ENCODE results near the gene STRIT1. TPM values are rescaled to one million over a fixed set of nuclear protein-coding genes. Genes with fewer than 3 reads are reported as not detected.

The STRIT1 gene
- total and polyA plus RNA-seq, 9 of the 15 experiments (the other 6 are each of a cell fraction or from before 2014, with no cell fraction given), result not detected

DNA sequence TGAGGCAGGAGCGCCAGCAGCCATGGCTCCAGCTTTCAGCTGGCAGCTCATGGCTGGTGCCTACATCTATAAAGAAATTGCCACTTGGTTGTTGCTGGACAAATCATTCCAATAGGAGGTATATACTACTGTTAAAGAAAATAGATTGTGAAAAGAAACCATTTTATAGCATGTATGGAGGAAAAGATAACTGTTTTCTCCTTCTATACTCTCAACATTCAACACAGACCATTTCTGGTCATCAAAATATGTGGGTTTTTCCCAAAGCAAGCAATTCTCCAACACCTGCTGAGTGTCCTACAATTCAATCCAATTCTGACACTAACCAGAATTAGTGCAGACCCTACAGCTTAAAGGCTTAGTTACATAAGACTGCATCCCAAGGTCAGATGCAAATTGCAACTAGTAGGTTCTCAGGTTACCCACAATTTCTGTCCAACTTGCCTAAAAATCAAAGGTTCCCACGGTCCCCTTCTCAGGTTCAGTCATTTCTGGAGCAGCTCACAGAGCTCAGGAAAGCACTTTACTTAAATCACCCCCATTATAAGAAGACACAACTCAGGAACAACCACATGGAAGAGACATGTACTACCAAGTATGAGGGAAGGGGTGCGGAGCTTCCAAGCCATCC lies 42.4 kb upstream of the STRIT1 start (continued):
- TF ChIP-seq, protein P1, sequence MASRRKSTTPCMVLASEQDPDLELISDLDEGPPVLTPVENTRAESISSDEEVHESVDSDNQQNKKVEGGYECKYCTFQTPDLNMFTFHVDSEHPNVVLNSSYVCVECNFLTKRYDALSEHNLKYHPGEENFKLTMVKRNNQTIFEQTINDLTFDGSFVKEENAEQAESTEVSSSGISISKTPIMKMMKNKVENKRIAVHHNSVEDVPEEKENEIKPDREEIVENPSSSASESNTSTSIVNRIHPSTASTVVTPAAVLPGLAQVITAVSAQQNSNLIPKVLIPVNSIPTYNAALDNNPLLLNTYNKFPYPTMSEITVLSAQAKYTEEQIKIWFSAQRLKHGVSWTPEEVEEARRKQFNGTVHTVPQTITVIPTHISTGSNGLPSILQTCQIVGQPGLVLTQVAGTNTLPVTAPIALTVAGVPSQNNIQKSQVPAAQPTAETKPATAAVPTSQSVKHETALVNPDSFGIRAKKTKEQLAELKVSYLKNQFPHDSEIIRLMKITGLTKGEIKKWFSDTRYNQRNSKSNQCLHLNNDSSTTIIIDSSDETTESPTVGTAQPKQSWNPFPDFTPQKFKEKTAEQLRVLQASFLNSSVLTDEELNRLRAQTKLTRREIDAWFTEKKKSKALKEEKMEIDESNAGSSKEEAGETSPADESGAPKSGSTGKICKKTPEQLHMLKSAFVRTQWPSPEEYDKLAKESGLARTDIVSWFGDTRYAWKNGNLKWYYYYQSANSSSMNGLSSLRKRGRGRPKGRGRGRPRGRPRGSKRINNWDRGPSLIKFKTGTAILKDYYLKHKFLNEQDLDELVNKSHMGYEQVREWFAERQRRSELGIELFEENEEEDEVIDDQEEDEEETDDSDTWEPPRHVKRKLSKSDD (conservative IDR thresholded peaks at IDR 0.05; ENCODE audit: low read length), result no peak

DNA sequence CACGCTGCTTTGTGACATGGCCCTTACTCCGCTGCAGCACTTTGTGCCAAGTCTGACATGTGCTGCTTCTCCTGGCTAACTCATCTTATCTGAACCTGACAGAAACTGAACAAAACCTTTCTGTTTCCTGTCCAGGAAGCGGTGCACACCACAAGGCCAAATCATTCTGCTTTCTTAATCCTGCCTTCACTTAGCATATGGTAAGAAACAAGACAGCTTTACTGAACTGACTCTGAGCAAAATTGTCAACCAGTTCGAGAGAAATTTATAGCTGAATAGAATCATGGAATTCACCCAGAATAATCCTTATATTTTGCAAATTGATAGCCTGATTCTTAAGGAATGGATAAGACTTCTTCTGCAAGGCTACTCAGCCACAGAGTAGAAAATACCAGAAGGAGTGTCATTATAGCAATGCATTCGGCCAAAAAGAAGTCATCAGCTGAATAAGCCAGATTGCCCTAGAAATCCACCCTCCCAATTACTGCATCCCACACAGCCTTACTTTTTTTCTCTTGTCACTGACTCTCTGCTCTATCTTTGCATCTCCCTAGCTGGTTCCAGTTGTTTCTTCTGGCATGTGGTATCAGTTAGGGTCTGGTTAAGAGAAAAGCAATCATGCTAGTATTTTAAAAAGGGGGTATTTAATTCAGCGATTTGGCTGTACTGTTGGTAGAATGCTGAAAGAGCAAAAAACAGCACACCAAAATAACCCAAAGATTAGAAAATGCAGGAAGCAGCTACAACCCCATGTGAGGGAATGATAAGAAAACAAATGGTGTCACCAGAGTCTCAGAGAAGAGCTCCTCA lies 41.6 kb upstream of the STRIT1 start:
- peak; percentile 46 to 91 (median 68) for DNase-seq (ENCODE audit: extremely low read depth in 1 of 4, low spot score in 3 of 4)
- peak; percentile 97 for FAIRE-seq
- Histone ChIP-seq H3K9me3 (replicated peaks; ENCODE audit: control insufficient read depth, insufficient read depth, low read depth, low read length) (peaks cover 3% of the 10 kb centered on the region), H2AFZ (ENCODE audit: low read depth, low read length) (peak overlapping the region; percentile 90), H3K27me3 (ENCODE audit: control insufficient read depth in 2 of 2, insufficient read depth in 2 of 2, low read length in 2 of 2) (no peaks in the 10 kb centered on the region), H3K4me2 (ENCODE audit: insufficient read depth, low read length) (peak overlapping the region; percentile 56), H3K27ac (ENCODE audit: extremely low read depth, low read depth, low read length) (peak overlapping the region; percentile 85), H3K4me1 (replicated peaks in 1 of 2; ENCODE audit: control insufficient read depth in 2 of 2, insufficient read depth in 2 of 2, low read length in 2 of 2) (peaks cover 3 to 30% of the 10 kb centered on the region in 2 experiments; a peak in 4 of 5 replicates), H3K4me3 (no peak overlapping the region), H3K9me1 (ENCODE audit: control insufficient read depth, insufficient read depth, low read length) (no peaks in the 10 kb centered on the region), H3K79me2 (ENCODE audit: control insufficient read depth, insufficient read depth, low read length) (no peaks in the 10 kb centered on the region), H3K36me3 (ENCODE audit: control insufficient read depth, insufficient read depth, low read length) (no peaks in the 10 kb centered on the region), H4K20me1 (replicated peaks; ENCODE audit: control insufficient read depth, insufficient read depth, low read length) (no peaks in the 10 kb centered on the region), H3K9ac (ENCODE audit: insufficient read depth in 1 of 2, low read depth in 2 of 2, low read length in 2 of 2) (peak overlapping the region in 1 of 2 experiments; percentile 65; a peak in 2 of 4 replicates)
- CTCF ChIA-PET (ENCODE audit: low intra/inter-chr PET ratio), result no interaction called here
- intact Hi-C loops (cut with micrococcal nuclease) (no loop called here), in situ Hi-C loops (cut with MboI) (no loop called here)
- BruUV-seq (replicated peaks), result TSS peak; percentile 66
- ATAC-seq, result peak; percentile 92
- POLR2A ChIA-PET, result interaction anchor here (0.6 to 1.7 kb wide), 4 partner anchors 8 to 446 kb away, joined by 3 read pairs; no protein-coding TSS in a partner anchor
- 1% methylated on average over 6 of the region's 6 CpGs for WGBS (ENCODE audit: insufficient coverage, low coverage, missing lambda C conversion rate)
- TF ChIP-seq OTX1 (CRISPR knock-in tag; IDR thresholded peaks at IDR 0.05), result no peak
- TF ChIP-seq, protein P2, sequence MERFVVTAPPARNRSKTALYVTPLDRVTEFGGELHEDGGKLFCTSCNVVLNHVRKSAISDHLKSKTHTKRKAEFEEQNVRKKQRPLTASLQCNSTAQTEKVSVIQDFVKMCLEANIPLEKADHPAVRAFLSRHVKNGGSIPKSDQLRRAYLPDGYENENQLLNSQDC (CRISPR knock-in tag; IDR thresholded peaks at IDR 0.05), result no peak
- TF ChIP-seq ZNF24 (IDR thresholded peaks at IDR 0.05), result no peak
- TF ChIP-seq KLF13 (tag; IDR thresholded peaks at IDR 0.05; ENCODE audit: borderline replicate concordance, low read depth), result no peak
- TF ChIP-seq, protein P3, sequence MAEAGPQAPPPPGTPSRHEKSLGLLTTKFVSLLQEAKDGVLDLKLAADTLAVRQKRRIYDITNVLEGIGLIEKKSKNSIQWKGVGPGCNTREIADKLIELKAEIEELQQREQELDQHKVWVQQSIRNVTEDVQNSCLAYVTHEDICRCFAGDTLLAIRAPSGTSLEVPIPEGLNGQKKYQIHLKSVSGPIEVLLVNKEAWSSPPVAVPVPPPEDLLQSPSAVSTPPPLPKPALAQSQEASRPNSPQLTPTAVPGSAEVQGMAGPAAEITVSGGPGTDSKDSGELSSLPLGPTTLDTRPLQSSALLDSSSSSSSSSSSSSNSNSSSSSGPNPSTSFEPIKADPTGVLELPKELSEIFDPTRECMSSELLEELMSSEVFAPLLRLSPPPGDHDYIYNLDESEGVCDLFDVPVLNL (CRISPR knock-in tag; IDR thresholded peaks at IDR 0.05; ENCODE audit: low read depth), result no peak
- TF ChIP-seq CREBBP (IDR thresholded peaks at IDR 0.05; ENCODE audit: low read depth, low read length), result no peak
- TF ChIP-seq CBX5 (IDR thresholded peaks at IDR 0.05; ENCODE audit: borderline replicate concordance, low read depth), result no peak
- TF ChIP-seq KHSRP (IDR thresholded peaks at IDR 0.05), result no peak
- TF ChIP-seq FOSL1 (tag; conservative IDR thresholded peaks at IDR 0.05), result peak; percentile 57
